Cardiac muscle cell (in vitro differentiated cells and primary cell): ENCODE data around the gene UBA7. TPM values are rescaled to one million over a fixed set of nuclear protein-coding genes. Genes with fewer than 3 reads are reported as not detected.

Source experiments
- DNase-seq, 2 donors: peaks; one replicate each; pipeline versions ENCODE4 v3.0.0 to v3.0.0-alpha.2; 2010 to 2017; ENCODE audit warnings: low read depth in 1 of 2, low spot score in 1 of 2
- H3K27ac ChIP-seq: fragments of 200-600 bp; sonication (generic); 2 replicates; pipeline ENCODE4 v1.5.1; 2016
- H3K27me3 ChIP-seq: fragments of 200-600 bp; sonication (generic); 2 replicates; pipeline ENCODE4 v1.6.0; 2016; ENCODE audit warnings: control low read depth
- H3K36me3 ChIP-seq: fragments of 200-600 bp; sonication (generic); 2 replicates; pipeline ENCODE4 v1.5.1; 2016; ENCODE audit warnings: control low read depth
- H3K4me1 ChIP-seq: fragments of 200-600 bp; sonication (generic); 2 replicates; pipeline ENCODE4 v1.8.1; 2017; ENCODE audit warnings: low read depth, mild to moderate bottlenecking, mixed run types
- H3K4me3 ChIP-seq: fragments of 200-600 bp; sonication (generic); 2 replicates; pipeline ENCODE4 v1.5.1; 2016; ENCODE audit warnings: mild to moderate bottlenecking
- H3K9me3 ChIP-seq: fragments of 200-600 bp; sonication (generic); 2 replicates; pipeline ENCODE4 v1.5.1; 2017; ENCODE audit warnings: low read depth, mild to moderate bottlenecking, control low read depth
- polyA plus RNA-seq: library from polyadenylated mRNA; unstranded; fragments of >200 nt; fragmentation: Nextera tagmentation; extraction: Ambion mirVana; gene quantifications from 2 replicates; pipeline ENCODE4 v1.2.1, GENCODE V29; 2016
- total RNA-seq: library from RNA; depleted of rRNA; stranded (reverse); fragments of >200 nt; gene quantifications from 2 replicates; pipeline ENCODE4 v1.2.3, GENCODE V29; 2016
- TF ChIP-seq, protein P1 (sequence below): IDR thresholded peaks from 2 replicates; pipeline ENCODE4 v1.5.1; 2012; ENCODE audit warnings: low read depth, mild to moderate bottlenecking, low read length

UBA7 gene
- total and polyA plus RNA-seq, 2 experiments from 2014 or later: 1.8 to 5.4 TPM

- no peaks in the 10 kb centered on the region for H3K9me3 ChIP-seq
- no peaks in the 10 kb centered on the region for H3K4me1 ChIP-seq
- TF ChIP-seq, protein P1, sequence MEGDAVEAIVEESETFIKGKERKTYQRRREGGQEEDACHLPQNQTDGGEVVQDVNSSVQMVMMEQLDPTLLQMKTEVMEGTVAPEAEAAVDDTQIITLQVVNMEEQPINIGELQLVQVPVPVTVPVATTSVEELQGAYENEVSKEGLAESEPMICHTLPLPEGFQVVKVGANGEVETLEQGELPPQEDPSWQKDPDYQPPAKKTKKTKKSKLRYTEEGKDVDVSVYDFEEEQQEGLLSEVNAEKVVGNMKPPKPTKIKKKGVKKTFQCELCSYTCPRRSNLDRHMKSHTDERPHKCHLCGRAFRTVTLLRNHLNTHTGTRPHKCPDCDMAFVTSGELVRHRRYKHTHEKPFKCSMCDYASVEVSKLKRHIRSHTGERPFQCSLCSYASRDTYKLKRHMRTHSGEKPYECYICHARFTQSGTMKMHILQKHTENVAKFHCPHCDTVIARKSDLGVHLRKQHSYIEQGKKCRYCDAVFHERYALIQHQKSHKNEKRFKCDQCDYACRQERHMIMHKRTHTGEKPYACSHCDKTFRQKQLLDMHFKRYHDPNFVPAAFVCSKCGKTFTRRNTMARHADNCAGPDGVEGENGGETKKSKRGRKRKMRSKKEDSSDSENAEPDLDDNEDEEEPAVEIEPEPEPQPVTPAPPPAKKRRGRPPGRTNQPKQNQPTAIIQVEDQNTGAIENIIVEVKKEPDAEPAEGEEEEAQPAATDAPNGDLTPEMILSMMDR: no peak
- no peak for DNase-seq
- H3K4me3 ChIP-seq: no peak overlapping the region
- peaks cover 9% of the 10 kb centered on the region for H3K36me3 ChIP-seq
- no peaks in the 10 kb centered on the region for H3K27me3 ChIP-seq
- no peak overlapping the region for H3K27ac ChIP-seq
Measured at GRCh38 chr3:49772703-49773102, 41.0 kb downstream of the UBA7 start.

DNA sequence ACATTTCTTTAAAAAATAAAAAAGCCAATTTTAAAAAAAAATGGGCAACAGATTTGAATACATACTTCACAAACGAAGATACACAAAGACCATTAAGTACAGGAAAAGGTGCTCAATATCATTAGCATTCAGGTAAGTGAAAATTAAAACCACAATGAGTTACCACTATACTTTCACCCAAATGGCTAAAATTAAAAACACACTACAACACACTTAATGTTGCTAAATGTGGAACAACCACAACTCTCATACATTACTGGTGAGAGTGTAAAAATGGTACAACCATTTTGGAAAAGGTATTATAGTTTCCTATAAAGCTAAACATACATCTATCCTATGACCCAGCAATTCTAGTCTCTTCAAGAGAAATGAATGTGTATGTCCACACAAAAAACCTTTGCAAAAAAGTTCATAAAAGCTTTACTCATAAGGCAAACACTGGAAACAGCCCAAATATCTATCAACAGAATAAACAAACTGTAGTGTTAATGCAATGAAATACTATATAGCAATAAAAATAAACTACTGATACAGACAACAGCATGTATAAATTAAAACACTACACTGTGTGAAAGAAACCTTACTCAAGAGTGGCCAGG, 42.3 kb downstream of the UBA7 start:
- TF ChIP-seq, protein P1: no peak
- no peak overlapping the region for H3K4me3 ChIP-seq
- no peak overlapping the region for H3K27ac ChIP-seq
- H3K9me3 ChIP-seq: no peaks in the 10 kb centered on the region
- H3K4me1 ChIP-seq: no peaks in the 10 kb centered on the region
- no peak for DNase-seq
- no peaks in the 10 kb centered on the region for H3K27me3 ChIP-seq
- peaks cover 9% of the 10 kb centered on the region for H3K36me3 ChIP-seq

GRCh38 chr3:49769926-49770325, 43.8 kb downstream of the UBA7 start:
- Histone ChIP-seq H3K4me1 (no peaks in the 10 kb centered on the region), H3K4me3 (no peak overlapping the region), H3K27me3 (no peaks in the 10 kb centered on the region), H3K9me3 (no peaks in the 10 kb centered on the region), H3K36me3 (peaks cover 9% of the 10 kb centered on the region), H3K27ac (no peak overlapping the region)
- no peak for DNase-seq
- TF ChIP-seq, protein P1: no peak

DNA sequence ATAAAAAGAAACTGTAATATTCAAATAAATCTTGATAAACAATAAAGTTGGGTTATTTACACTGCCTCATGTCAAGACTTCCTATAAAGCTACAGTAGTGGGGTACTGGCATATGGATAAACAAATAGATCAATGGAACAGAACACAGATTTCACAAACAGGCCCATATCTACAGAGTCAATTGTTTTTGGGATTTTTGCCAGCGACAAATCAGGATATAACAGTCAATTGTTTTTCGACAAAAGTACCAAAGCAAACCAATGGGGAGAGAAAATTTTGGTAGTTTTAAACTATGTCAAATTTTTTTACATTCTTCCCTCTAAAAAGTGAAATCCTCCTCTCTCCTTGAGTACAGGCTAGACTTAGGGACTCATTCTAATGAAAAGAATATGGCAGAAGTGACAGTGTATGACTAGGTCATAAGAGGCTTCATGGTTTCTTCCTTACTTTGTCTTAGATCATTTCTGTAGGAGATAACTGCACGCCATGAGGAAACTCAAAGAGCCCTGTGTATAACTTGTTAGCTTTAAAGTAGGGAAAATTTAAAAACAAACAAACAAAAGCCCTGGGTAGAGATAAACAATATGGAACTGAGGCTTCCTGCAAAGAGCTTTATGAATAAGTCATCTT, 44.4 kb downstream of the UBA7 start:
- no peaks in the 10 kb centered on the region for H3K9me3 ChIP-seq
- DNase-seq: no peak
- no peak overlapping the region for H3K27ac ChIP-seq
- H3K4me1 ChIP-seq: no peaks in the 10 kb centered on the region
- H3K4me3 ChIP-seq: no peak overlapping the region
- H3K27me3 ChIP-seq: no peaks in the 10 kb centered on the region
- H3K36me3 ChIP-seq: peaks cover 9% of the 10 kb centered on the region
- TF ChIP-seq, protein P1: no peak

DNA sequence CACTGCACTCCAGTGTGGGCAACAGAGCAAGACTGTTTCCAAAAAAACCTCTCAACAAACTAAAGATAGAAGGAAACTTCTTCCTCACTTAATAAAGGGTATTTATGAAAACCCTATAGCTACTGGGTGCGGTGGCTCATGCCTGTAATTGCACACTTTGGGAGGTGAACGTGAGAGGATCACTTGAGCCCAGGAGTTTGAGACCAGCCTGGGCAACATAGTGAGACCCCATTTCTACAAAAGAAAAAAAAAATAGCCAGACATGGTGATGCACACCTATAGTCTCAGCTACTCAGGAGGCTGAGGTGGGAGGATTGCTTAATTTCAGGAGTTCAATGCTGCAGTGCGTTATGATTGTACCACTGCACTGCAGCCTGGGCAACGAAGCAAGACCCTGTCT, 49.8 kb downstream of the UBA7 start:
- Histone ChIP-seq H3K4me3 (no peak overlapping the region), H3K27me3 (no peaks in the 10 kb centered on the region), H3K27ac (no peak overlapping the region), H3K4me1 (no peaks in the 10 kb centered on the region), H3K9me3 (no peaks in the 10 kb centered on the region), H3K36me3 (no peaks in the 10 kb centered on the region)
- no peak for DNase-seq
- TF ChIP-seq, protein P1: no peak
